ENCODE data around the gene XRRA1. TPM values are rescaled to one million over a fixed set of nuclear protein-coding genes. Genes with fewer than 3 reads are reported as not detected.
A peak's percentile ranks its signal among the peaks of the same experiment; 100 is the strongest.
"Not testable (repeated sequence)": the region's sequence is repeated elsewhere in the genome, so short reads cannot be mapped to it uniquely, and the experiment has no call there.

The XRRA1 gene
- total RNA-seq, 2 donors from 2014 or later, result 30.1 to 41.0 TPM

DNA sequence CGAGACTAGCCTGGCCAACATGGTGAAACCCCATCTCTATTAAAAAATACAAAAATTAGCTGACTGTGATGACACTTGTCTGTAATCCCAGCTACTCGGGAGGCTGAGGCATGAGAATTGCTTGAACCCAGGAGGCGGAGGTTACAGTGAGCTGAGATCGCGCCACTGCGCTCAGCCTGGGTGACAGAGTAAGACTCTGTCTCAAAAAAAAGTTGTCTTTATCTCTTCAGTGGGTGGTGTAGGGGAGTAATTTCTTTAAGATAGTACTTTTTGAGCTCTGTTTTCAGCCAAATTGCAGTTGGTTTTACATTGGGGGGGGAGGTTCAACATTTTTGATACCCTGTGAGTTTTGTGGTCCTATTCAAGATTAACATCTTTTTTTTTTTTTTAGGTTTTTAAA is 11.2 kb upstream of the XRRA1 start:
- peak overlapping the region; percentile 58 for H3K27ac Mint-ChIP-seq
- not testable (repeated sequence) for H3K4me3 Mint-ChIP-seq; H3K9me3 Mint-ChIP-seq; ATAC-seq (replicated peaks); H3K27me3 Mint-ChIP-seq
- peaks cover 51% of the 10 kb centered on the region for H3K4me1 Mint-ChIP-seq
- H3K36me3 Mint-ChIP-seq (ENCODE audit: low read depth), result peaks cover 99% of the 10 kb centered on the region

DNA sequence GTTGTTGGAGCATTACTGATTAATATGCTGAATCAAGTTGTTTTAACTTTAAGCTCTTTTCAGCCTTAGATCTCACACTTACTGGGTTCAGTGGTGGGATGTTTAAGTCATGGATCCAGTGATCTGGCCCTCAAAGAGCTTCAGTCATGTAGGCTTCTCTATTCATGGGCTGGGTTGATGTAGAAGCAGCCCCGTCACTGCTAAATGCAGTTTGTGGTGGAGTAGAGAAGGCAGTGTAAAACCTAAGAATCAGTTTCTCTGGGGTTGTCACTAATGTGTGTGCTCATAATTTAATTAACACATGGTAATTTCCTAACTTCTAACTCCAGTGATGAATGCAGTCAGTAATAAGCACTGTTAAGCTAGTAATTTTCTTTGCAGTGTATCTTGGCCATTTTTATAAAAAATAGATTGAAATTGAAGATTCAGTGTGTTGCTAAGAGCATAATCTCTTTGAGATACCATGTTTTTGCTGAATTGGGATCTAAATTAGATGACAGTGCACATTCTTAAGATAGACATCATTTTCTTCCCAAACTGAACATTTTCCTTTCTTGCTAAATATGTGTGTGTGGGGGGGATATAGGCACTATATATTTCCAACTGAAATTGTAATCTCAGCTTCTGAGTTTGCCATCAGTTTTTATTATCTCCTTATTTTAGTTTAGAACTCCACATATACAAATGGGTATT is 9.2 kb upstream of the XRRA1 start:
- Mint-ChIP-seq H3K27ac (peak overlapping the region; percentile 1), H3K27me3 (no peaks in the 10 kb centered on the region), H3K36me3 (ENCODE audit: low read depth) (peaks cover 99% of the 10 kb centered on the region), H3K4me3 (no peak overlapping the region), H3K4me1 (peaks cover 54% of the 10 kb centered on the region), H3K9me3 (no peaks in the 10 kb centered on the region)
- no peak for ATAC-seq (replicated peaks)

DNA sequence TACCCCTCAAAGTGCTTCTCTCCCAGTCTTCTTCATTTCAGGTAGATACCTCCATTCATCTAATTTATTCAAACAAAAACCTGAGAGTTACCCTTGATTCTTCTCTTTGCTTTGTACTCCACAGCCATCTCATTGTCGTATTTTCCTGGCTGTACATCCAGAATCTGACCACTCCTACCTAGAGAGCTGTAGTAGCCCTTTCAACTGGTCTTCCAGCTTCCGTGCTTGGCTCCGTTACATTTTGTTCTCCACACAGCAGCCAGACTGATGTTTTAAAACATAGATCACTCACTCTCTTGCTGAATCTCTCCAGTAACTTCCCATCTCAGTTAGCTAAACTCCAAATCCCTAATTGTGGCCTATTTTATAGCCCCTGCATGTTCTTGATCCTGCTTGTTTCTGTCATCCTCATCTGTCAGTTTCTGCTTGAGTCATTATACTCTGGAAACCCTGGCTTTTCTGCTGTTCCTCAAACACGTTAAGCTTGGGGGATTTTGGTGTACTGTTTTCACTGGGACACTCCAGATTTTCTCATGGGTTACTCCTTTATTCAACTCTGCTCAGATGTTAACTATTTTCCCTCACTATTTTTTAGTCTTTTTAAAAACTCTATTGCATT is 7.6 kb upstream of the XRRA1 start:
- H3K4me1 Mint-ChIP-seq, result peaks cover 58% of the 10 kb centered on the region
- H3K27me3 Mint-ChIP-seq, result no peaks in the 10 kb centered on the region
- H3K9me3 Mint-ChIP-seq, result no peaks in the 10 kb centered on the region
- peak overlapping the region; percentile 11 for H3K4me3 Mint-ChIP-seq
- H3K27ac Mint-ChIP-seq, result peak overlapping the region; percentile 29
- peaks cover 99% of the 10 kb centered on the region for H3K36me3 Mint-ChIP-seq (ENCODE audit: low read depth)
- ATAC-seq (replicated peaks), result no peak

DNA sequence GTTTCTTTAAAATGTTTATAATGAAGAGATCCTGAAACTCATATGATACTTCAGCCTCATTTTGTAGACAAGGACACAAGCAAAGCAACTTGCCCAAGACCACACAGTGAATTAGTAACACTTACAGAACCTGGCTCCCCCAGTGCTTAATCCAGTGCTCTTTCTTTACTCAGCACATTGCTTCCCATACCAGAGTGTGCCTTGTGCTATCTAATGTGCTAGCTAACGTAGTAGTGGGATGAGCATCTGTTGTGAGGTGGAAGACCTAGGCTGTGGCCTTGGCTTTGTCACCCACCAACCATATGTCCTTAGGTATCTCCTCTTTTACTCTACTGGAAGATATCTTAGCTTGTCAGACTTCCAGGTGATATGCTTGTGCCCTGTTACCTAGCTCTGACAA is 5.3 kb upstream of the XRRA1 start:
- Mint-ChIP-seq H3K4me3 (peak overlapping the region; percentile 32), H3K36me3 (ENCODE audit: low read depth) (peaks cover 99% of the 10 kb centered on the region), H3K27ac (peak overlapping the region; percentile 28), H3K4me1 (peaks cover 57% of the 10 kb centered on the region), H3K9me3 (no peaks in the 10 kb centered on the region), H3K27me3 (no peaks in the 10 kb centered on the region)
- no peak for ATAC-seq (replicated peaks)

DNA sequence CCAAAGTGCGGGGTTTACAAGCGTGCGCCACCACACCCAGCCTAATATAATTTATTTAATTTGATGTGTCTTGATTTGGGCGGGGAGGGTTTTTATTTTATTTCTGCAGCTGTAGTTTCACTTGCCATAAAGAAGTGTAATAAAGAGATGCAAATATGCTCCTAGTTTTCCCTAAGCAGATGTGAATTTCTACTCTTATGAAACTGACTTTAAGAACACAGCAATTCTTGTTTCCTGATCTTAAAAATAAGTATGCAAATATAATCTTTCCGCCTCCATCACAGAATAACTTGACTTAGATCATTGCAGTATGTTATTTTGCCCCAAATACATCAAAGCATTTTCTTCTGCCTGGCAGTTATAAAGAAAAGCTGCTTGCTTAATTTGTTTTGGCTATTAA is 4.6 kb upstream of the XRRA1 start:
- no peak for ATAC-seq (replicated peaks)
- Mint-ChIP-seq H3K4me3 (peak overlapping the region; percentile 32), H3K4me1 (peaks cover 53% of the 10 kb centered on the region), H3K27me3 (no peaks in the 10 kb centered on the region), H3K27ac (peak overlapping the region; percentile 28), H3K9me3 (no peaks in the 10 kb centered on the region), H3K36me3 (ENCODE audit: low read depth) (peaks cover 97% of the 10 kb centered on the region)

DNA sequence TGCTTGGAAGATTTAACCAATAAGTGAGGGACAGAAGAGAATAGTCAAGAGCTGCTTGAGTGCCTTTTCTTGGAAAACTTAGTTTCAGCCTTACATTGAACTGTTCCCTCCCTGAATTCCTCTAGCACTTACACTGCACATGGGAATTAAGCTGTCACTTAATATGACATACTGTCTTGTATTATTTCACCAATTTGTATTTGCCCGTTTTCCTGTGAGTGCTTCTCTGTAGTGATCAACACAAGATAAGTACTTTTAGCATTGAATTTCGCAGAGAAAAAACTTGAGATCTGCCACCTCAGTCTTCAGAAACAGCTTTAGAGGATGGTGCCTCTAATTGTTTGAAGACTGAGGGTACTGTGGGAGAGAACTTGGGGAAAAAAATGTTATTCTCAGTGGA is 3.9 kb upstream of the XRRA1 start:
- H3K9me3 Mint-ChIP-seq, result no peaks in the 10 kb centered on the region
- no peak for ATAC-seq (replicated peaks)
- H3K27ac Mint-ChIP-seq, result no peak overlapping the region
- peak overlapping the region; percentile 32 for H3K4me3 Mint-ChIP-seq
- H3K27me3 Mint-ChIP-seq, result no peaks in the 10 kb centered on the region
- H3K4me1 Mint-ChIP-seq, result peaks cover 48% of the 10 kb centered on the region
- H3K36me3 Mint-ChIP-seq (ENCODE audit: low read depth), result peaks cover 90% of the 10 kb centered on the region

DNA sequence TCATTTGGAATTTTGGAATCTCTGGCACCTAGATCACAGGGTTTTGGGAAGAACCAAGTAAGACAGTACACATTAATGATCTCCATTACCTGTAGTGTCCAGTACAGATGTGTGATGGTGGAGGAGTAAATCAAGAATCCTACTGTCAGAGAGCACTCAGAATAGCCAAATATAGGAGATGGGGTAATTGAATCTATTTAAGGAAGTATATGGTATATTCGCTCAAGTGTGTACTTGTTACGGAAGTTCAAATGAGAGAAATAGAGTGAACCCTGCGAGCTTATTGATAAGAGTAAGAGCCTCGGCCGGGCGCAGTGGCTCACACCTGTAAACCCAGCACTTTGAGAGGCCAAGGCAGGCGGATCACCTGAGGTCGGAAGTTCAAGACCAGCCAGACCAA is 2.3 kb upstream of the XRRA1 start:
- Mint-ChIP-seq H3K4me3 (peak overlapping the region; percentile 92), H3K9me3 (no peaks in the 10 kb centered on the region), H3K4me1 (peaks cover 40% of the 10 kb centered on the region), H3K27ac (peak overlapping the region; percentile 98), H3K36me3 (ENCODE audit: low read depth) (peaks cover 75% of the 10 kb centered on the region), H3K27me3 (no peaks in the 10 kb centered on the region)
- ATAC-seq (replicated peaks), result no peak

DNA sequence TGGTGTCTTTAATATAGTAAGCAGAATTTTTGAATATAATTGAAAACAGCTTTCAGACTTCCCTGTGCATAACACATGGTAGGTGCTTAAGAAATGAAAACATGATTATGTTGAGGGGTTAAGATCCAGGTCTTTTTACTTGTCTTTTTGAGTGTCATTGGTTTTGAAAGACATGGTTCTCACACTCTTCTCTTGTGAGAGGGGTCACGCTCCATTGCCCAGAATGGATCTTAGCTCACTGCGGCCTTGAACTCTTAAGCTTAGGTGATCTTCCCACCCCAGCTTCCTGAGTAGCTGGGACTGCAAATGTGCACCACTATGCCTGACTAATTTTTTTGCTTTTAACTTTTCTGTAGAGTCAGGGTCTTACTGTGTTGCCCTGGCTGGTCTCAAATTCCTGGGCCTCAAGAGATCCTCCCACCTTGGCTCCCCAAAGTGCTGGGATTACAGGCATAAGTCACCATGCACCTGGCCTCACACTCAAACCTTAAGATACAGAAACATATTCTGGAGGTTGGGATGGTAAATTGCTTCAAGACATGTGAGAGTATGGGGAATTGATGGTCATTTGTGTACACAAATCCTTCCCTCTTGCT is 1.6 kb upstream of the XRRA1 start:
- peaks cover 36% of the 10 kb centered on the region for H3K4me1 Mint-ChIP-seq
- H3K36me3 Mint-ChIP-seq (ENCODE audit: low read depth), result peaks cover 68% of the 10 kb centered on the region
- no peak for ATAC-seq (replicated peaks)
- no peaks in the 10 kb centered on the region for H3K9me3 Mint-ChIP-seq
- no peaks in the 10 kb centered on the region for H3K27me3 Mint-ChIP-seq
- H3K27ac Mint-ChIP-seq, result peak overlapping the region; percentile 98
- H3K4me3 Mint-ChIP-seq, result peak overlapping the region; percentile 92

DNA sequence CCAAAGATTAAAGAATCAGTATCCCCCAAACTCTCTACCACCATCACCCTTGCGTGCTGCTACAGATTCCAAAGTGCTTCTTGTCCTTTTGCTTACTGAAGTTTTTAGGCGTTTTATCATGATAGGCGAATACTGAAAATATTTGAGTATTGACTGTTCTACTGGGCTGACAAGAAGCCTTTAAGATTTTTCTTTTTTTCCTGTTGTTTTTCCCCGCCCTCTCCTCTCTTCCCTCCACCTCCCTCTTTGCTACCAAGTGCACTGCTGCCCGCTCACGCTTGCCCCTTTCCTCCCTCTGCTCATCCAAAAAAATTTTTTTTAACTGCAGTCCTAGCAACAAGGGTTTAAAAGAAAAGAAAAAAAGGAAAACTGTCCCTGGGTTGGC is 854 bp upstream of the XRRA1 start:
- Mint-ChIP-seq H3K36me3 (ENCODE audit: low read depth) (peaks cover 66% of the 10 kb centered on the region), H3K4me1 (peaks cover 36% of the 10 kb centered on the region), H3K27ac (peak overlapping the region; percentile 98), H3K4me3 (peak overlapping the region; percentile 92), H3K9me3 (no peaks in the 10 kb centered on the region), H3K27me3 (no peaks in the 10 kb centered on the region)
- ATAC-seq (replicated peaks), result no peak

DNA sequence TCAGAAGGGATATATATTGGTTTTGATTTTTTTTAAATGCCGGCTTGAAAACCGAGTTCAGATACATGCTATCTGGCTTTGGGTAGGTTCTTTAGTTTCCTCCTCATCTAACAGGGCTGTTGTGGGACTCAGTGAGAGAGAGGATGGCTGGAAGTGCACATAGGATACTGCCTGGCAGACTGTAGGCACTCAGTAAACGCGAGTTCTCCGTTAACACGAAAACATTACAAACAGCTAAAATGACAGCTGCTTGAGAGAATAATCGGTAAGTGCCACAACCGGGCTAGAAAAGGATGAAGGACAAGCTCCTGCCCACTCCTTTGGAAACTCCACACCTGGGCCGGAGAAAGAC is 369 bp downstream of the XRRA1 start:
- peaks cover 32% of the 10 kb centered on the region for H3K4me1 Mint-ChIP-seq
- H3K36me3 Mint-ChIP-seq (ENCODE audit: low read depth), result peaks cover 65% of the 10 kb centered on the region
- no peaks in the 10 kb centered on the region for H3K27me3 Mint-ChIP-seq
- no peaks in the 10 kb centered on the region for H3K9me3 Mint-ChIP-seq
- peak overlapping the region; percentile 92 for H3K4me3 Mint-ChIP-seq
- H3K27ac Mint-ChIP-seq, result peak overlapping the region; percentile 98
- ATAC-seq (replicated peaks), result peak; percentile 31

DNA sequence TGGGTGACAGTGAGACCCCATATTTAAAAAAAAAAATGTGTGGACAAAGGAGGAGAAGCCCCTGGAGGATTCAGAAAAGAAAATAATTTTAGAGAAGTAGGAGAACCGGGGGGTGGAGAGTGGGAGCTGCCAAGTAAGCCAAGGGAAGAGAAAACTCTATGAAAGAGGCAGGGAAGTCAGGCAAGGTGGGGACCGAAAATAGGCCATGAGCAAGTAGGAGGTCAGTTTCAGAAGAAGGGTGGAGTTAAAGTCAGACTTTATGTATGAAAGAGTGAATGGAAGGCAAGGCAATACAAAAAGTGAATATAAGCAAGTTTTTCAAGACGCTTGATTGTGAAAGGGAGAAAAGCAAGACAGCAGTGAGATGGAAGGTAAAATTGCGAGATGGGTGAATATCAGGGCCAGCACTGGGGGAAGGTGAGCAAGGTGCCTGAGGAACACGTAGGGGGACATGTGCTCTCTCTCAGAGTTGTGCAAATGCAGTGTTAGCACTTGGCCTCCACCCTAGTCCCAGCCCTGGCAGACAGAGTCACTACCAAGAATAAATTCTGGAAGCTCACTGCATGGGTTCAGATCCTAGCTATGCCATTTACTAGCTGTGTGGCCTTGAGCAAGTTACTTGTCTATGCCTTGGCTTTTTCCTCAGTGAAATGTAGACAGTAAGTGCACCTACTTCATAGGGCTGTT is 6.7 kb downstream of the XRRA1 start:
- peak overlapping the region; percentile 60 for H3K4me3 Mint-ChIP-seq
- no peaks in the 10 kb centered on the region for H3K27me3 Mint-ChIP-seq
- H3K27ac Mint-ChIP-seq, result peak overlapping the region; percentile 83
- H3K36me3 Mint-ChIP-seq (ENCODE audit: low read depth), result peaks cover 68% of the 10 kb centered on the region
- H3K4me1 Mint-ChIP-seq, result peaks cover 22% of the 10 kb centered on the region
- no peaks in the 10 kb centered on the region for H3K9me3 Mint-ChIP-seq
- ATAC-seq (replicated peaks), result no peak

DNA sequence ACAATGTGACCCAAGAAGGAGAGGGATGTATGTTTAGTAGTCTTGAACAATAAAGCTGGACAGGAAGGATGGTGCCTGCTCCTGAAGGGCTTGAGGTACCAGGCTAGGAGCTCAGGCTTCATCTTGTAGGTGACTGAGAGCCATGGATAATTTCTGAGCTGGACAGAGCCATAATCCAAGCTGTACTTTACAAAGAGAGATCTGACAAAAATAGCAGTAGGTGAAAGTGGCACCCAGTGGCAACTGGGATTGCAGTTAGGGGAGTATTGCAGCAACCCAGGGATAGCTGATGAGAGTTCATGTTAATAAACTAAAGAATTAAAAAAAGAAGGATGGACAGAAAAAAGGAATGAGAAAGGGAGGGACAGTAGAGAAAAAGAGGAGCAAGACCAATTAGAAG is 7.4 kb downstream of the XRRA1 start:
- no peak for ATAC-seq (replicated peaks)
- peaks cover 21% of the 10 kb centered on the region for H3K4me1 Mint-ChIP-seq
- H3K27ac Mint-ChIP-seq, result peak overlapping the region; percentile 83
- no peaks in the 10 kb centered on the region for H3K9me3 Mint-ChIP-seq
- H3K36me3 Mint-ChIP-seq (ENCODE audit: low read depth), result peaks cover 75% of the 10 kb centered on the region
- peak overlapping the region; percentile 60 for H3K4me3 Mint-ChIP-seq
- no peaks in the 10 kb centered on the region for H3K27me3 Mint-ChIP-seq

DNA sequence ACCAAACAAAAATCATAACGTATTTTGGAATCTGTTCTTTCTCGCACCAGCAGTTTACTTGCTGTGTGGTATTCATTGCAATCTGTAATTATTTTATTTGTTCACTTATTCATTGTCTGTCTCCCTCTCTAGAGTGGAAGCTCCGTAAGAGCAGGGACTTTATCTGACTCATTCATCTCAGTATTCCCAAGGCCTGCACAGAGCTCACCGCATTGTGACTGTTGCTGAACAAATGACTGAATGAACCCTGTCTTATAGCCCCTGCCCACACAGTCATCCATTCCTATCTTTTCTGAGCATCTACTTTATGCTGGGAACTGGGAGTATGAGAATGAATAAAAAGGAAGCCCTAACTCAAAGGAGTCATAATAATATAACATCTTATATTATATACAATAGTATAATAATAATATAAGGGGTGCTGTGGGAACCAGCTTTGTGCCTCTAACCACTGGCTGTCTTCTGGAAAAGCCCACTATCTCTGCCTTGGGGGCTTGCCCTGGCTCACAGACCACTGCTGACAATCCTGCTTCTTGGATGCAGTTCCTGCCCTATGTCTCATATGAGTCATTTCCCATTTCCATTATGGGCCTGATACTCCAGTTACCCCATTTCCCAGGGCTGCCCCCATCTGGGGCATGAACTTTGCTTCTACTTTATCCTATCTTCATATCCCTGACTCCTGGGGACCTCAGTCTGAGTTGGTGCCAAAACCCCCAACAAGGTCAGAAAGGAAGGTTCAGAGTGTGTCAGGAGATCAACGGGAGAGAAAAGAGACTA is 11.0 kb downstream of the XRRA1 start:
- Mint-ChIP-seq H3K27ac (peak overlapping the region; percentile 4), H3K4me1 (peaks cover 13% of the 10 kb centered on the region), H3K9me3 (no peaks in the 10 kb centered on the region), H3K4me3 (no peak overlapping the region), H3K36me3 (ENCODE audit: low read depth) (peaks cover 86% of the 10 kb centered on the region), H3K27me3 (no peaks in the 10 kb centered on the region)
- ATAC-seq (replicated peaks), result no peak

DNA sequence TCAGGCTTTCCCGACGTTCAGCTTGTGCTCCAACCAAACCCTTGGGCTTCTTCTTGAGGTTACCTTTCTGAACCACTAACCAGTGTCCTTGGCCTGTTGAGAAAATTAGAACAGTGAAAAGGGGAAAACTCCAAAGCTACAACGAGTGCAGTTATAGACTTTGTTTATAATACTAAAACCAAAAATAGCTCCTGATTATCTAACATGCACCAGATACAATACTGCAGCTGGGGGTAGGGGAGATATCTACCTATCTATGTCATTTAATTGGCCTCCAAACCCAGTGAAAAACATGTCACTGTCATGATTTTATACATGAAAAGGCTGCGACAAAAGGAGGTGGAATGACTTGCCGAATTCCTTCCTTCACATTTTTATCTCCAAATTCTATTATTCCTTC is 11.9 kb downstream of the XRRA1 start:
- no peaks in the 10 kb centered on the region for H3K9me3 Mint-ChIP-seq
- no peaks in the 10 kb centered on the region for H3K27me3 Mint-ChIP-seq
- peaks cover 86% of the 10 kb centered on the region for H3K36me3 Mint-ChIP-seq (ENCODE audit: low read depth)
- no peak overlapping the region for H3K27ac Mint-ChIP-seq
- peaks cover 13% of the 10 kb centered on the region for H3K4me1 Mint-ChIP-seq
- no peak overlapping the region for H3K4me3 Mint-ChIP-seq
- no peak for ATAC-seq (replicated peaks)
